LNCAP (cell line): ENCODE measurements around the gene MIEF2.

Experiments used
- TF ChIP-seq, protein P1 (sequence below): fragments of 450-650 bp; IDR thresholded peaks from 2 replicates; pipeline ENCODE4 v1.5.1; 2017; ENCODE audit warnings: mild to moderate bottlenecking

The MIEF2 gene

DNA sequence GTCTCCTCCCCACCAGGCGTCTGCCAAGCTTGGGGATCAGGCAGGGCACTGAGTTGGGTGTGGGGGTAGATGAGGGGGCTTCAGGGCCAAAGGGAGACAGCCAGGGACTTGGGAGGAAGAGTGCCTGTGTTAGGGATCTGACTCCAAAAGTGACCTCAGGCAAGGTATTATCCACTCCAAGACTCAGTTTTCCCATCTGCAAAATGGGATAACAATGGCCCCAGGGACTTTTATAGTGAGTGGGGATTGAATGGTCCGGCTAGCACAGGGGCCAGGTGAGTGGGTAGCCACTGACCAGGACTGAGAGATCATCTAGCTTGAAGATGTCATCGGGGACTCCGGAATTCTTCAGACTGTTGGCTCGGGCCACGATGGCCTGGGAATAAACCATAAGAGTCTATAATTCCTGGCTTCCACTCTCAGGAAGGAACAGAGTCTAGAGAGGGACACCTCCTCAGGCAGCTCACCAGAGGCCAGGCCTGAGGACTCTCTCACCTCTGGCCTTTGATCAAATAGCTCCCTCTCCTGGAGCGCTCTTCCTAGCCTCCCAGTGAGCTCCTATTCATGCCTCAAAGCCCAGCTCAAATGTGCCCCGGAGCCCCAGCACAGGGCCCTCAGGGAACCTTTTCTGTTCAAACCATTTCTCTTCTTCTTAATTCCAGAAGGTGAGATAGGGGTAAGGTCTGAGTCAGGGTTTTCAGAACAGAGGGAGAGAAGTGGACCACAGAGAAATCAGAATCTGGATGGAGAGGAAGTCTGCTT, 5.4 kb upstream of the MIEF2 start:
- TF ChIP-seq, protein P1, sequence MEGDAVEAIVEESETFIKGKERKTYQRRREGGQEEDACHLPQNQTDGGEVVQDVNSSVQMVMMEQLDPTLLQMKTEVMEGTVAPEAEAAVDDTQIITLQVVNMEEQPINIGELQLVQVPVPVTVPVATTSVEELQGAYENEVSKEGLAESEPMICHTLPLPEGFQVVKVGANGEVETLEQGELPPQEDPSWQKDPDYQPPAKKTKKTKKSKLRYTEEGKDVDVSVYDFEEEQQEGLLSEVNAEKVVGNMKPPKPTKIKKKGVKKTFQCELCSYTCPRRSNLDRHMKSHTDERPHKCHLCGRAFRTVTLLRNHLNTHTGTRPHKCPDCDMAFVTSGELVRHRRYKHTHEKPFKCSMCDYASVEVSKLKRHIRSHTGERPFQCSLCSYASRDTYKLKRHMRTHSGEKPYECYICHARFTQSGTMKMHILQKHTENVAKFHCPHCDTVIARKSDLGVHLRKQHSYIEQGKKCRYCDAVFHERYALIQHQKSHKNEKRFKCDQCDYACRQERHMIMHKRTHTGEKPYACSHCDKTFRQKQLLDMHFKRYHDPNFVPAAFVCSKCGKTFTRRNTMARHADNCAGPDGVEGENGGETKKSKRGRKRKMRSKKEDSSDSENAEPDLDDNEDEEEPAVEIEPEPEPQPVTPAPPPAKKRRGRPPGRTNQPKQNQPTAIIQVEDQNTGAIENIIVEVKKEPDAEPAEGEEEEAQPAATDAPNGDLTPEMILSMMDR, result no peak

DNA sequence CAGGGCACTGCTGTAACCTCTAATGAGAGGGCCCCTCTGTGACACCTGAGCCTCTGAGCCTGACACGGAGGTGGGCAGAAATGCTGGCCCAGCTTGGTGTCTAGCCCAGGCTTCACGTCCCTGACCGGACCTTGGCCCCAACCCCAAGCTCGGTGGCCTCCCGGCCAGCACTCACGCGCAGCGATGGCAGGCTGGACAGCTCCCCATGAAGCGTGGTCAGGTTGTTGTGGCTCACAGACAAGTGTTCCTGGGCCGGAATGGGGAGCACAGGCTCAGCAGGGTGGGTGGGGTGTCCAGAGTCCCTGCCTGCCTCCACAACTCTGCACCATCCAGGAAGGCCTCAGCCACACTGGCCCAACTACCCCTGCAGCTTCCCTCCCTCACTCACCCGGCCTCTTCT, 4.1 kb upstream of the MIEF2 start:
- TF ChIP-seq, protein P1, result no peak

DNA sequence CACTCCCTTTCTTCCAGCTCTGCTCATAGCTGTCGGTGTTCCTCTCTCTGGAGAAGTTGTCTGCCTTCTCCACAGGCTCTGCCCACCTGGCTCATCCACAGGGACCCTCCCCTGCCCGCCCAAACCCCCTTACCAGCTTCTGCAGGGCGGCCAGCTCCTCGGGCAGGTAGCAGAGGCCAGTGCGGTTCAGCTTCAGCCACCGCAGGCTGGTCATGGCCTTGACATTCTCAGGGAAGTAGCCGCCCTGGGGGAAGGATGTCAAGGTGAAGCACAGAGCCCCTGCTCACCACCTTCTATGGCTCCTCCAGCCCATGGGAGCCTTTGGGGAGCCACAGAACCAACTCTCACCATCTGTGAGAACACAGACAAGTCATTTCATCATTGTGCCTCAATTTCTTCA, 3.7 kb upstream of the MIEF2 start:
- TF ChIP-seq, protein P1, result no peak

DNA sequence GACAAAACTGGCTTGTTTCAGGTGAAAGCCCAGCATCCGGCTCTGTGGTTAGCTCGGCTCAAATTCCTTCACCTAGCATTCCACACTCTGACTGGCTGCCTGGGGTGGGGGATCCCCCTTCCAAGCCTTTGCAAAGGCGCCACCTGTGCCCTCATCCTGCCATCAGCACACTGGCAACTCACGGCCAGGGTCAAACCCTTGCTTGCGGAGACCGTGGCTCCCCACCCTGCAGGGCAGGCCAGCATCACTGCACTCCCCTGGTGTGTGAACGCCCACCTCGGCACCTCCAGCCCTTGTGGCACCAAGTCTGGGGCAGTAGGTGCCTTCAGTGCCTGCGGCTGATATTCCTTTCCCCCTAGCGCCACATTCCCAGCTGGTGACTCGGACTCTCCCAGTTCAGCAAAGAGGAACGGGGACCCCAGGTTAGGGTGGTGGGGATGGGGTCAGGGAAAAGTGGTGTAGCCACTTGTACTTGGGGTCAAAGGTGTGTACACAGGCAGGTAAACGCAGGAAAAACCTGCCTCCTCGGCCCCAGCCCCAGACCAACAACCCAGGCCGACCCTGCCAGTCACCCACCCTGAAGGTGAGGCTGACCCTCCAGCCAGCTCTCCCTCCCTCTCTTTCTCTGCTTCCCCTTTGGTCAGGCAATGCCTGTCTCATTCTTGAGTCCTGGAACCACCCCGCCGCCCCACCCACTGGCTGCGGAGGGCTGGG, 3.0 kb upstream of the MIEF2 start:
- TF ChIP-seq, protein P1, result no peak

DNA sequence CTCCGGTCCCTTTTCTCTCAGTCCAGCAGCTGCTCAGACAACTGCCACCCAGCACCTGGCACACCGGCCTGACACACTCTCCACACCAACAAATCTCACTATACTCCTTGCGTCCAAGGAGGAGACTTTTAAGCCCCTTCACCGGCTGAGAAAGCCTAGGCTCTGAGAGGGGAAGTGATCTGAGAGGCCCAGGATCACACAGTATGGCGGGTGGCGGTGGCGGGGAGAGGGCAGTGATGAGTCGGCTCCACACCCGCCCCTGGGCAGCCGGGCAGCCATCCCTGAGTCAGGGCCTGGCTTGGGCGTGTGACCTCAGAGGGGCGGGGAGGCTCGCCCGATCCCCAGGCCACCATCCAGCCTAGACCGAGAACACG, 2.5 kb upstream of the MIEF2 start:
- TF ChIP-seq, protein P1, result no peak

DNA sequence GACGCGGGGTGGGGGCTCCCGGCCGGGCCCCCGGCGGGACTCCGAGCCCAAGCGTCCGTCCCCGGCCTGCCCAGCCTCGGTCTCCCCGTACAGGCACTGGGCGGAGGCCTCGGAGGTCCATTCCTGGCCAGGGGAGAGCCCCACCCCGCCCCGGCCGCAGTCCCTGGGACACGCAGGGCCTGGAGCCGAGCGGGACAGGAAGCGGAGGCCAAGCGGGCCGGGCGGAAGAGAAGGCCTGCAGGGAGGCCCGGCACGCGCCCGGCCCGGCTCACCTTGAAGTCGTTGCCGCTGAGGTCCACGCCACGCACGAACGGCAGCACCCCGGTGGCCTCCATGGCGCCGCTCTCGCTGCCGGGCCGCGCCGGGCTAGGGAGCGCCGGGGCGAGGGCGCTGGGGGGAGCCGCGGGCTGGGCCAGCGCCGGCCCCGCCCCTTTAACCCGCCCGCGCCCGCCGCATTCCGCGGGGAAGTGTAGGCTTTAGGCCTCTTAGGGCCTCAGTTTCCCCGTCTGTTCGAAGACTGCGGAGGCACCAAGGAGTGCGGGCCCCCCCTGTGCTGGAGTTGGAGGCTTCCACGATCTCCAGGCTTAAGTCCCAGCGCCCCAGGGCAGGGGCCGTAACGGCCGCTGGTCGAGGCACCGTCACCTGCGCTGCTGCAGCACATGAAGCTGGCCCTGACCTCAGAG, 2.0 kb upstream of the MIEF2 start, which contains the start of gene FLII:
FLII (minus strand) TSS at position 383 of the 683 bp plus-strand sequence; CDS start at position 335, 48 bp downstream.
- TF ChIP-seq, protein P1, result no peak

DNA sequence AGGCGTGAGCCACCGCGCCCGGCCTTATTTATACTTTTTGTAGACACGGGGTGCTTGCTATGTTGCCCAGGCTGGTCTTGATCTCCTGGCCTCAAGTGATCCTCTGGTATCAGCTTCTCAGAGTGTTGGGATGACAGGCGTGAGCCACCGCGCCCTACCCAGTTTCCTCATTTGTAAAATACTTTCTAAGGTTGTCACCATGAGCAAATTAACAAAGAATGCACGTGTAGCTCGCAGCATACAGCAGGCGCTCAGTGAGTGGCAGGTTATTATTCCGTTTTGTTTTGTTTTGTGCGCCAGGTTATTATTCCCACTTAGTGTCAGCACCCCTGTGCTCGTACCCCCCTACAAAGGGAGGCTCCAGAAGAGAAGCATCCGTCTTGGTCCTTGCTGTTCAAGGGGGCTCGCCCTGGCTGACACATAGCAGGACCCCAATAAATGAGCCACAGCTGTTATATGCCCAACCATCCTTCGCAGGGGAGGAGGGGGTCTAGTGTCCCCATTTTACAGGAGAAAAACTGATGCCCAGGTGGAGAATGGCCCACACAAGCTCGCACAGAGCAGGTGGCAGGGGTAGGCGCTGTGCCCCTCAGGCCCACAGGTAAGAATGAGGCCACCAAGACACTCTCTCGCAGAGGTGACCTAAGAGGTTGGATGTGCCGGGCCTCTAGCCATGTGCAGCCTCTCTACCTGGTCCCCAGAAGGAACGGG, 686 bp upstream of the MIEF2 start:
- TF ChIP-seq, protein P1, result no peak
